ENCODE results near the gene ELOVL7.

ELOVL7 gene

DNA sequence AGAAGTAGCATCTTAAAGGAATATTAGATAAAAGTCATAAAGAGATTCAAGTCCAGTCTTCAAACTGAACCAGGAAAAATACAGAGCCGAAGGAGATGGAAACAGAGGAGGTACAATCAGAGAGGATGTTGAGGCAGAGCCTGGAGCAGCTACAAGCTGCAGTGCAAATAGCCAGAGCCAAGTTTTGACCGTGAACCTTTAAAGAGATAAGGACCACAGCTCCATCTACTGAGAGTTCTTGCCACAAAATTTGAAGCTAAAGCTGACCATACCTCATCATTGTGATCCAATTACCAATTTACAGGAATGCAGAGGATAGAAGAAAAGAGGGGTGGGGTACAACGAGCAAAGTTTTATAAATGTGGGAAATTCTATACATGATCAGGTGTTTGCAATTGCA, 133.7 kb downstream of the ELOVL7 start:
- DNase-seq, result no peak

- no peak for DNase-seq
These were observed 138.9 kb downstream of the ELOVL7 start for GRCh38 chr5:60705144-60705543.

- DNase-seq, result no peak
These were observed 140.1 kb downstream of the ELOVL7 start for GRCh38 chr5:60703944-60704343.
